Ovary (tissue), 10 donors: ENCODE measurements around the gene NACA2. TPM values are rescaled to one million over a fixed set of nuclear protein-coding genes. Genes with fewer than 3 reads are reported as not detected.

Experiments used
- DNase-seq, 5 donors: peaks; one replicate each; pipeline ENCODE4 v3.0.0-alpha.2; 2019 to 2020
- H3K27ac ChIP-seq, 2 donors: fragments of 200-600 bp; one replicate each; pipeline versions ENCODE4 v1.5.1 to v1.8.0; 2019 to 2022
- H3K27me3 ChIP-seq: fragments of 200-600 bp; one replicate; pipeline ENCODE4 v1.8.0; 2022
- H3K36me3 ChIP-seq: fragments of 200-600 bp; sonication (generic); one replicate; pipeline ENCODE4 v1.5.1; 2019
- H3K4me1 ChIP-seq: one replicate; pipeline ENCODE4 v1.8.1; 2013; ENCODE audit warnings: mild to moderate bottlenecking, moderate library complexity; ENCODE audit not compliant: insufficient read depth
- H3K4me3 ChIP-seq: fragments of 200-600 bp; sonication (generic); one replicate; pipeline ENCODE4 v1.5.1; 2017
- H3K9me3 ChIP-seq, 2 donors: fragments of 200-600 bp in 1 of 2; sonication (generic) in 1 of 2; one replicate each; pipeline versions ENCODE4 v1.5.1 to v1.8.1; 2013 to 2019; ENCODE audit warnings: mild to moderate bottlenecking in 1 of 2, moderate library complexity in 1 of 2
- CTCF ChIP-seq, 3 donors: fragments of 450-650 bp in 2 of 3; fragments of 200-600 bp in 1 of 3; IDR thresholded peaks; one replicate each; pipeline versions ENCODE4 v1.5.1 to v1.8.0; 2016 to 2022; ENCODE audit warnings: antibody characterized with exemption in 3 of 3, mild to moderate bottlenecking in 1 of 3
- EP300 ChIP-seq: sonication (generic); formaldehyde crosslinking; IDR thresholded peaks from one replicate; pipeline ENCODE4 v1.6.1; 2017; ENCODE audit warnings: antibody characterized with exemption
- POLR2A ChIP-seq: fragments of 450-650 bp; IDR thresholded peaks from one replicate; pipeline ENCODE4 v1.6.1; 2017; ENCODE audit warnings: antibody characterized with exemption, mild to moderate bottlenecking, moderate library complexity
- WGBS, 3 donors: extraction: QIAGEN DNeasy Blood & Tissue Kit in 1 of 3; methylation state at CpG; one replicate each; pipeline versions ENCODE4 v1.1.5 to v1.1.7; 2013 to 2017; 5-methylcytosine and 5-hydroxymethylcytosine counted together
- intact Hi-C, 4 donors: fragments of 100-400 bp; cut with DNase I; formaldehyde crosslinking; loops; one replicate each; pipeline versions ENCODE4 v1.11.0 to v1.15.1; 2022 to 2023
- long read RNA-seq, 3 donors: library from polyadenylated mRNA in 2 of 3; unstranded in 2 of 3; transcript quantifications; one replicate each; pipeline ENCODE4 v2.0.0 and lab custom pipeline, GENCODE V29; 2021 to 2026
- polyA plus RNA-seq, 2 donors: library from polyadenylated mRNA; stranded (reverse); fragments of 200-250 nt in 1 of 2; fragments of 350-450 nt in 1 of 2; fragmentation: Illumina TruSeq in 1 of 2; extraction: RNeasy Lipid Tissue Mini Kit (QIAGEN cat#74804) in 1 of 2; gene quantifications; one replicate each; pipeline ENCODE4 v1.2.3, GENCODE V29; 2013 to 2014
- total RNA-seq, 7 donors: library from RNA; depleted of rRNA in 2 of 7; stranded (reverse); fragments of >200 nt in 2 of 7; fragmentation: NEBNext Ultra II Directional in 3 of 7; extraction: Animal tissue kit (Norgen Biotek cat#: 25700) in 3 of 7; gene quantifications; one replicate each; pipeline versions ENCODE4 v1.1.0 to v1.2.4, GENCODE V29; 2016 to 2023
- donor health status: DM: no; HTN: no; CAD: no; lungs with moderate emphysema.
- donor health status: DM: no; HTN: no; CAD: no.
- donor health status: Bipolar disorder and iron deficiency.
- donor health status: DM: yes; HTN: yes; CAD: no.
- donor health status: DM: no; HTN: no; CAD: no.
- donor health status: DM: yes; HTN: yes; CAD: no.

Gene NACA2
- total RNA-seq (not detected), polyA plus RNA-seq (not detected)
- long read RNA-seq, donor 1, result 0 reads
- long read RNA-seq, donor 2, result 0 reads
- long read RNA-seq, donor 3, result 0 reads

DNA sequence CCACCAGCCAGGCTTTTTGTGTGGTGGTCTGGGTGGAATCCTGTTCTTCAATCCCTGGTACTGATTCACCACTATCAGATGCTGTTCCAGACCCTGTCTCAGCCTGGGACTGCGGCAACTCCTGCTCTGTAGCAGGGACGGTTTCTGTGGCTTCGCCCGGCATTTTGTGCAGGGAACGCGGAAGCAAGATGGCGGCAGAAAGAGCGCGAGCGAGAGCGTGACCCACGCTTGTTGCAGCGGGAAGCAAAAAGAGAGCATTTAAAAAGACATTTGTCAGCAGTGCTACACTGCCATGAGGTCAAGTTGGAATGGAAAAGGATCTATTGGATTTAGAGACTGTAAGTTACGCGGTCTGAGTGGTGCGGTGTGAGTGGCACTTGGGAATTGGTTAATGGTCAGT, at the start of gene NACA2:
NACA2 (minus strand) TSS at position 202 of the 400 bp plus-strand sequence; CDS start at position 163, 39 bp downstream.
- no peak for DNase-seq
- H3K4me1 ChIP-seq, result no peaks in the 10 kb centered on the region
- H3K27me3 ChIP-seq, result no peaks in the 10 kb centered on the region
- intact Hi-C loops, result no loop called here
- H3K4me3 ChIP-seq, result no peak within 1 kb of the TSS
- no peaks in the 10 kb centered on the region for H3K36me3 ChIP-seq
- 94 to 98% (median 98%) methylated on average over 16 of the region's 16 CpGs for WGBS, 3 donors
- no peak within 1 kb of the TSS for H3K27ac ChIP-seq
- TF ChIP-seq POLR2A, result no peak
- no peak for TF ChIP-seq EP300
- TF ChIP-seq CTCF (IDR thresholded peaks at IDR 0.05), result no peak
- no peaks in the 10 kb centered on the region for H3K9me3 ChIP-seq

GRCh38 chr17:61639818-61640217, 48.8 kb upstream of the NACA2 start:
- no peak overlapping the region for H3K27ac ChIP-seq
- TF ChIP-seq CTCF (IDR thresholded peaks at IDR 0.05), result no peak
- no peak for TF ChIP-seq EP300
- no peak for TF ChIP-seq POLR2A
- H3K9me3 ChIP-seq, result peaks cover 0 to 3% of the 10 kb centered on the region in 2 donors
- DNase-seq, result no peak
- intact Hi-C loops, result no loop called here
- no peak overlapping the region for H3K4me3 ChIP-seq
- no peaks in the 10 kb centered on the region for H3K4me1 ChIP-seq
- 79 to 87% (median 85%) methylated on average over 1 of the region's 1 CpG for WGBS, 3 donors
- no peaks in the 10 kb centered on the region for H3K36me3 ChIP-seq
- no peaks in the 10 kb centered on the region for H3K27me3 ChIP-seq

DNA sequence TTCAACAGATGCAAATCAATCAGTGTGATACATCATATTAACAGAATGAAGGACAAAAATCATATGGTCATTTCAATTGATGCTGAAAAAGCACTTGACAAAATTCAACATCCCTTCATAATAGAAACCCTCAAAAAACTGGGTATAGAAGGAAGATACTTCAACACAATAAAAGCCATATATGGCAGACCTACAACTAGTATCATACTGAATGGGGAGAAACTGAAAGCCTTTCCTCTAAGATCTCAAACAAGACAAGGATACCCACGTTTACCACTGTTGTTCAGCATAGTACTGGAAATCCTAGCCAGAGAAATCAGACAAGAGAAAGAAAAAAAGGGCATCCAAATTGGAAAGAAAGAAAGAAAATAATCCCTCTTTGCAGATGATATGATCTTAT, 47.1 kb upstream of the NACA2 start:
- 23 to 44% (median 39%) methylated on average over 1 of the region's 1 CpG for WGBS, 3 donors
- no peak overlapping the region for H3K4me3 ChIP-seq
- no peaks in the 10 kb centered on the region for H3K27me3 ChIP-seq
- H3K27ac ChIP-seq, result no peak overlapping the region
- DNase-seq, result no peak
- H3K36me3 ChIP-seq, result no peaks in the 10 kb centered on the region
- no peaks in the 10 kb centered on the region for H3K4me1 ChIP-seq
- no peak for TF ChIP-seq EP300
- TF ChIP-seq CTCF (IDR thresholded peaks at IDR 0.05), result no peak
- intact Hi-C loops, result no loop called here
- H3K9me3 ChIP-seq, result peaks cover 0 to 3% of the 10 kb centered on the region in 2 donors

DNA sequence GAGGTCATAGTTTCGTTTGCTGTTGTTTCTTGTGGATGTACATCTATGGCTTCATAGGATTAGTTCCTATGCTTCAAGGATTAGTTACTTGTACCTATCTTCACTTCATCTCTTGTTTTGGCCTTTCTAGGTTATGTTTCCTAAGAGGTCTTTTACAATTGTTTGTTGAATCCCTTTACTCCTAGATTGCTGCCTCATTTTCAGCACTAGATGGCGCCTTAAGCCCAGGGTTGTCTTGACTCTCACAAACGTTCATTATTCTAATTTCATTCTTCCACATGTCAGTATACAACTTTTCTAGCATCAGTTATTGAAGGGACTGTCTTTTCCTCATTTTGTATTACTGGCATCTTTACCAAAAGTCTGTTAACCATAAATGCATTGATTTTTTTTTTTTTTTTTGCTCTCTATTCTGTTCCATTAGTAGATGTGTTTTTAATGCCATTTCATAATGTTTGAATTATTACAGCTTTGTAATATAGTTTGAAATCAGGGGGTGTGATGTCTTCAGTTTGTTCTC, 45.0 kb upstream of the NACA2 start:
- no peak for DNase-seq
- WGBS, 3 donors, result 6 to 14% (median 13%) methylated on average over 3 of the region's 3 CpGs
- Histone ChIP-seq H3K4me3 (no peak overlapping the region), H3K36me3 (no peaks in the 10 kb centered on the region), H3K9me3 (peaks cover 0 to 3% of the 10 kb centered on the region in 2 donors), H3K27ac (no peak overlapping the region), H3K4me1 (no peaks in the 10 kb centered on the region), H3K27me3 (no peaks in the 10 kb centered on the region)
- intact Hi-C loops, result no loop called here
- TF ChIP-seq CTCF (IDR thresholded peaks at IDR 0.05) (no peak), POLR2A (no peak), EP300 (no peak)
